DMS114 treated with DMSO at 0.1 percent for 48 hours (cell line): Measurements from ENCODE around the gene SMYD1.

ENCODE experiments used
- DNase-seq: peaks from one replicate; lab custom pipeline; 2025; ENCODE audit not compliant: unreplicated experiment; lab: John Stamatoyannopoulos, UW

SMYD1 gene

GRCh38 chr2:88121678-88122077, 54.1 kb downstream of the SMYD1 start:
- DNase-seq, result no peak

GRCh38 chr2:88122141-88122884, 54.7 kb downstream of the SMYD1 start:
- DNase-seq, result no peak

GRCh38 chr2:88123164-88123974, 55.7 kb downstream of the SMYD1 start:
- no peak for DNase-seq

GRCh38 chr2:88123975-88124917, 56.6 kb downstream of the SMYD1 start:
- no peak for DNase-seq

- no peak for DNase-seq
Measured at GRCh38 chr2:88125344-88125923, 57.8 kb downstream of the SMYD1 start.

GRCh38 chr2:88125924-88126771, 58.5 kb downstream of the SMYD1 start:
- DNase-seq, result no peak

GRCh38 chr2:88126772-88127637, 59.4 kb downstream of the SMYD1 start:
- no peak for DNase-seq

GRCh38 chr2:88127638-88127887, 59.9 kb downstream of the SMYD1 start:
- DNase-seq, result no peak

- DNase-seq, result no peak
Measured at GRCh38 chr2:88127888-88128653, 60.4 kb downstream of the SMYD1 start, which contains the start of gene FABP1. FABP1 (minus strand) TSS chr2:88128062; CDS start chr2:88128017, 45 bp downstream.

- no peak for DNase-seq
Measured at GRCh38 chr2:88128654-88129312, 61.2 kb downstream of the SMYD1 start.

- DNase-seq, result no peak
Measured at GRCh38 chr2:88129313-88129959, 61.8 kb downstream of the SMYD1 start.

GRCh38 chr2:88131201-88131998, 63.8 kb downstream of the SMYD1 start:
- DNase-seq, result no peak

GRCh38 chr2:88131999-88132368, 64.4 kb downstream of the SMYD1 start:
- no peak for DNase-seq

GRCh38 chr2:88133875-88134274, 66.2 kb downstream of the SMYD1 start:
- no peak for DNase-seq

- no peak for DNase-seq
Measured at GRCh38 chr2:88136817-88137216, 69.2 kb downstream of the SMYD1 start.

GRCh38 chr2:88137833-88138232, 70.2 kb downstream of the SMYD1 start:
- no peak for DNase-seq
